ENCODE data around the gene MTMR3.

- no peak for TF ChIP-seq CTCF (IDR thresholded peaks at IDR 0.05)
- TF ChIP-seq POLR2AphosphoS5 (IDR thresholded peaks at IDR 0.05): no peak
Measured at GRCh38 chr22:30028731-30029130, 145.8 kb downstream of the MTMR3 start.

Data from esophagus muscularis mucosa (tissue), 3 donors.